NCI-H1436 treated with DMSO at 0.1 percent for 48 hours (cell line): ENCODE results near the gene SVIL.
"Not testable (repeated sequence)": the region's sequence is repeated elsewhere in the genome, so short reads cannot be mapped to it uniquely, and the experiment has no call there.

ENCODE experiments used
- DNase-seq: peaks from one replicate; lab custom pipeline; 2025; lab: John Stamatoyannopoulos, UW

SVIL gene

DNA sequence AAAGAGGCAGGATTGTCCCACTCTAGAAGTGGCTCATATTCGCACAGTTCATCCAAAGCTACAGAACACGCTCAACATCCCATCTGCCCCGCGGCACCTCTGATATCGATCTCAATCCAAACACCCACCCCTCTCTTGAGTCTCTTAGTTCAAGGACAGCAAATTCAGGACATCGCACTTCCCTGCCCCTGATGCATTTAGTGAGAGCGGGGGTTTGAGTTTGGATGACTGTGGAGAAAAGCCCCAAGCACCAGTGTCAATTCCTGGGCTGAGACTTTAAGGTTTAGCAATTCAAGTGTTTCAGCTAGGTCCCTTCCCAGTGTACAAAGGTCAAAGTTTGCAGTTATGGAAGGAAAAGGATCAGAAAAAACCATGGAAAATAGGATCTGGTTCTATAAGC lies 179.7 kb downstream of the SVIL start:
- DNase-seq: no peak

DNA sequence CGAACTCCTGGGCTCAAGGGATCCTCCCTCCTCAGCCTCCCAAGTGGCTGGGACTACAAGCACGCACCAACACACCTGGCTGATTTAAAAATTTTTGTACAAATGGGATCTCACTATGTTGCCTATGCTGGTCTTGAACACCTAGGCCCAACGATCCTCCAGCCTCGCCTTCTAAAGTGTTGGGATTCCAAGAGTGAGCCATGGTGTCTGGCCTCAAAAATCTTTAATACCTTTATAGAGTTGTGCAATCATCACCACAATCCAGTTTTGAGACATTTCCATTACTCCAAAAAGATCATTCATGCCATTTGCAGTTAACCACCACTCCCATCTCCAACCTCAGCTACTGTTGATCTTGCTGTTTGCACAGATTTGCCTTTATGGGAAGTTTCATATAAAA lies 180.5 kb downstream of the SVIL start:
- no peak for DNase-seq

DNA sequence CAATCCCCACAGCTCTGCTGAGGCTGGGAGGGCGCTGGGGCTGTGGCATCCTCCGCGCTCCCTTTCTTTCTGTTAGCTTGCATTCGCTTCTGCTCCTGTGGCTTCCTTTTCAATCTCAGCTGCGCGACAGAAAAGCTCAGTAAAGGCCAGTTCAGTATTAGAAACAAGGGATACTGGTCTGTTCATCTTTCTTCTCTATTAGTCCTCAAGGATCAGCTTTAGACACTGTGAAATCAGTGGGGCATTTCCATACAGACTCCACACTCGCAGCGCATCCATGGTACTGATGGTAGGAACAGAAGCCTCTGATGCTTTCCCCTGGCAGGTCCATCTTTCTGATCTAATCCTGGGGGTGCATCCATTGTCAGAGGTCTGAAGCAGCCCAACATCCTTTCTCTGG lies 182.2 kb downstream of the SVIL start:
- DNase-seq: no peak

DNA sequence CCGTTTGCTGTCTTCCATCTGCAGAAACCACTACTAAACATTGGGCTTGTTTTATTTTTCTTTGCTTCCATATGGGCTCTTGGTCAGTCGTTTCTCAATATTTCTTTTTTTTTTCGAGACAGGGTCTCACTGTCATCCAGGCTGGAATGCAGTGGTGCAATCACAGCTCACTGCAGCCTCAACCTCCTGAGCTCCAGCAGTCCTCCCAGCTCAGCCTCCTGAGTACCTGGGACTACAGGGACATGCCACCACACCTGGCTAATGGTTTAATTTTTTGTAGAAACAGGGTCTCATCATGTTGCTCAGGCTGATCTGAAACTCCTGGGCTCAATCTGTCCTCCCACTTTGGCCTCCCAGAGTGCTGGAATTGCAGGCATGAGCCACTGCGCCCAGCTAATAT lies 182.8 kb downstream of the SVIL start:
- no peak for DNase-seq

DNA sequence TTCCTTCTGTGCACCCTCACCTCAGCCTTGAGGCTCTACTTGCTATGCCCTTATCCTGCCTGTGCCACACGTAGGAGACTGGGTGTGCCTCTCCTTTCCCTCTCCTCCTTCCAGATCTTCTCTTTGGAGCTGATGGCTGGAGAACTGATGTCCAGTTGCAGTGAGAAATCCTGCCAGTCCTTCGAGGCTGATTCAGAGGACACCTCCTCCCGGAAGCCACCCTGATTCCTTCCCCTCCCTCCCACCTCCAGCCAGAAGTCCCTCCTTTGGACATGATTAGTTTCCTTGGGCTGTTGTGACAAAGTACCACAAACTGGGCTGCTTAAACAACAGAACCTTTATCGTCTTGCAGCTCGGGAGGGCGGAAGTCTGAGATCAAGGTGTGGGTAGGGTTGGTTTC lies 184.4 kb downstream of the SVIL start:
- no peak for DNase-seq

DNA sequence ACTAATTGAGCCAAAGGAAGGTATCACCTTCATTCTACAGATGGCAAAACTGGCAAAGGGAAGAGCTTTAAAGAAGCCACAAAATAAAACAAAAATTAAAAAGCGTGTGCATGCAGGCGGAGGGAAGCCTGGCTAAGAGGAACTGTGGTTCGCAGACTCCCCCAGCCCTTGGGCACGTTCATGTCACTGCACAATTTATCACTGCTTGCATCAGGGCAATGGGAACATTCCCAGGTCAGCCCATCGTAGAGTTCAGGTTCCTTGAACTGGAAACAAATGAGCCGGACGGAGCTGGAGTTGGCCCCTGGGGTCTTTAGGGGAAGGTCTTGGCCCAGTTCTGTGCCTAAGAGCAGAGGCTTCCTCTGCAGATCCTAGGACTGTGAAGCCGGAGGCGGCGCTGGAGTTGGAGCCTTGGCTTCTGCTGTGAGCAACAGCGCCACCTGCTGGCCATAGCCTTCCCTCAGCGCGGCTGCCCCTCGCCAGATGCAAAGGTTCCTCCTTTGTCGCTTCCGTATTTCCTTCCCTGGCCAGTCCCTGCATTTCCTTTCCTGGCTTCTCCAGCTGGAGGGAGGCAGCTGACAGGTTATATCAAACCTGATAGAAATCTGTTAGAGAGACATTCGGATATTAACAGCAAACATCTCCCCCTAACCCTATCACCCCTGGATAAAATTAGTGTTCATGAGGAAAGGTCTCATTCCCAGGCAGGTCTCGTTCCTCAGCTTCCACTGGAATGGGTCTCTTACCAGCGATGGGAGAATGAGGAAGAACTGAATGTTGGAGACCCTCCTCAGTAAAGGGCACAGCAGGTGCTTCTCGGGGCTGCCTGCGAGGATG lies 185.8 kb downstream of the SVIL start:
- not testable (repeated sequence) for DNase-seq

DNA sequence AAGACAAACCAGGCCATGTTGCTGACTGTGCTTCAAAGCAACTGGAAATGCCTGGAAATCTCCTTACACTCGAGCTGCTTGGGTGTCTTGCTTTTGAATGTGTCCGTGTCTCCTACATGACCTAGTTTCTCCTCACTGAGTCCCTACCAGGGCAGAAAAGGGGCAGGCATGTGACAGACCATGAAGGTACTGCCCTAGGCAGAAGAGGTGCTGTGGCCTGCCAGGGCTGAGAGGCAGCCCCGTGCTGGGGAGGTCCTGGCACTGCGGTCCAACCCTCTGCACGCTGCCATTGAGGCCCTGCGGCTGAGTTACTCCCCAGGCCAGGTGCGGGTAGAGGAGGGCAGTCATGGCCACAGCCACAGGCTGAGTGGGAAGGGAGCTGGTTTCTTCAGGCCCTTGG lies 186.6 kb downstream of the SVIL start:
- DNase-seq: no peak

DNA sequence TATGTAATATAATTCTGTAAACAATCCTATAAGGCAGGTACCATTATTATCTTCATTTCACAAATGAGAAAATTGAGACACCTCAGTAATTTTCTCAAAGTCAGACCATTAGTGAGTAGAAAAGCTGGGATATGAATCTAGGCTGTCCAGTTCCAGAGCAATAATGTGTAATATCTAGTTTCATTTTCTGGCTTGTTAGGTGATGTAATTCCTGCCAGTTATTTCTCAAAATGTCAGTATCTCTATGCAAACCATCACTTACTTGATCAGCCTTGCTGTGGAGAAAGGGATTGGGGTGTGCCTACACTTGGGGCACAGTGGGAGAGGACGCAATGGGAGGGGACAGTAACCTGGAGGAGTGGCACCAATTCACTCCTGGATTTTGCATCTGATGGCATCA lies 188.4 kb downstream of the SVIL start:
- DNase-seq: no peak

DNA sequence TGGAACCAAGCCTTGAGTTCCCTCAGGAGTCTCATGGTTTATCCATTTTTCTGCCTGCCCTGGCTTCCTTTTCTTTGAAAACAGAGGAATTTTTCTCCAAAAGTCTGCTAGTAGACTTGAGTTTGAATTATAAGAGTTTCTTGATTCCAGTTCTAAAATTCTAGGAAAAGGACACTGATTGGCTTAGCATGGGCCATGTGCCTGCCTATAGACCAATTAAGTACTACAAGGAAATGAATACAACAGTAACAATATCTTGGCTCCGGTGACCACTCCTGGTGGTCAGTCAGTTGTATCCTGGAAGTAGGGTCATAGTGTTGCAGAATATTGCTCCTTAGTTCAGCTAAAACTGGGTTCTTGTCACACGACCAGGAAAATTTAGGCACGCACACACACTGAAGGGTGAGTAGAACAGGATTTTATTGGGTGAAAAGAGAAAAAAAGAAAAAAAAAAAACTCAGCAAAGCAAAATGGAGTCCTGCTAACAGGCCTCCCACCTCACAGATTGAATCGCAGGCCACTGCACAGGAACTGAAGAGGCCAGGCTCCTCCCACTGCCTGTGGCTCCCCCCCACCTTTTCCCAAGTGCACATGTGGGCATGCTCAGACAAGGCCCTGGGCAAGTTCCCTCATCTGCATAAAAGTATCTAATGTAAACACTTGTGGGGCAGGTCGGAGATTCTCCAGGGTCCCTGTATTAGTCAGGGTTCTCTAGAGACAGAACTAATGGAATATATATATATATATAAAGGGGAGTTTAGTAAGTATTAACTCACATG lies 190.8 kb downstream of the SVIL start:
- DNase-seq: peak; percentile 60

DNA sequence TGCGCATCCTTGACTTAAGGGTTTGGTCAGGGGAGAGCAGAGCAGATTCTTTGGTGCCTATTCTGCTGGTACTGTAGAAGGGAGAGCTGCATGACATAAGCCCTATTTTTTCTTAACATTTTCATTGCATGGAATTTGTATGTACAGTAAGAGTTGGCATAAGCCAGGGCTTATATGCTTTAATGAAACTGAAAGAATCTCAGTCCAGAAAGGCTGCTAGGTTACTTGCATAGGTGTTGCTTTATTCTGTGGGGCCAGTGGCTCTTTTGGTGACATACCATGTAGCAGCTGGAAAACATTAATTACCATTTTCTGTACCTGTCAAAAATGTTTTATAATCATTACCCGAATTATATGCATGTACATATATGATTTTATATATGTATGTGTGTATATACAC lies 193.8 kb downstream of the SVIL start:
- DNase-seq: no peak

DNA sequence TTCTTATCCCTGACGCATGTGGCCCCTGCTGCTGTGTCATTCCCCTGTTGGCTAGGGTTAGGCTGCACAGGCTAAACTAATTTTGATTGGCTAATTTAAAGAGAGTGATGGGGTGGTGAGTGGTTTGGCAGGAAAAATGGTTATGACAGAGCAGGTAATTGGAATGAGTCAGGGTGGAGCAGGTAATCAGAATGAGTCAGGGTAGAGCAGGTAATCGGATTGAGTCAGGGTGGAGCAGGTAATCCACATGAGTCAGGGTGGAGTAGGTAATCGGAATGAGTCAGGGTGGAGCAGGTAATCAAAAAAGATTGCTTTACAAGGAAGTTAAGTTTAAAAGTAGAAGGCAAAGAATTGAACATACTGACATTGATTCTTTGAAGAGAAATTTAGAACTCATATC lies 195.8 kb downstream of the SVIL start:
- DNase-seq: not testable (repeated sequence)

DNA sequence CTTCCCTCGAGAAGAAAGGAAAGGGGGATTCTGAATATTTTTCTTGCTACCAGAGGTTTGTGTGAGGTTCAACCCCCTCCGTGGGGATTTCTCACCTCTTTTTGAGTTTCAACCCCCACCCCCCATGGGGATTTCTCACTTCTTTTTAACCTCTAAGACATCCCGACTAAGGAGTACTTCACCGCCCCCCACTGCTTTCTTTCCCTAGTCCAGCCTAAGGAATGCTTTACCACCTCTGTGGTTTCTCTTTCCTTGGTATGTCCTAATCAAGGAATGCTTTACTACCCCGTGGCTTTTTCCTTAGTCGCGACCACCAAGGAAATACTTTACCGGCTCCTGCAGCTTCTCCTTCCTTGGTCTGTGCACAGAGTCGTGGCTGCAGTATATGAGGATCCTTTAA lies 196.5 kb downstream of the SVIL start:
- no peak for DNase-seq

DNA sequence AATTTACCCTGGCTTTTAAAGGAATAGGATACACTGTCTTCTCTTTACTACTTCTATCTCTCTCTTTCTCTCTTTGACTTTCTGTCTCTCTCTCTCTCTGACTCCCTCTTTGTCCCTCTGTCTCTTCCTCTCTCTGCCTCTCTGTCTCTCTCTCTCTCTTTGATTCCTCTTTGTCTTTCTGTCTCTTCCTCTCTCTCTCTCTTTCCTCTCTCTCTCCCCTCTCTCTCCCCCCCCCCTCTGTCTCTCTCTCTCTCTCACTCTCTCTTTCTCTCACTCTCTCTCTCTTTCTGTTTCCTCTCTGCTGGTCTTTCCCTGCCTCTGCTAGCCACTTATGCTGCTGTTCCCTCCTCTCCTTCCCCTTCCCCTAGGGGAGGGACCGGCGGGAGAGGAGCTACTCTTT lies 196.9 kb downstream of the SVIL start:
- DNase-seq: no peak

DNA sequence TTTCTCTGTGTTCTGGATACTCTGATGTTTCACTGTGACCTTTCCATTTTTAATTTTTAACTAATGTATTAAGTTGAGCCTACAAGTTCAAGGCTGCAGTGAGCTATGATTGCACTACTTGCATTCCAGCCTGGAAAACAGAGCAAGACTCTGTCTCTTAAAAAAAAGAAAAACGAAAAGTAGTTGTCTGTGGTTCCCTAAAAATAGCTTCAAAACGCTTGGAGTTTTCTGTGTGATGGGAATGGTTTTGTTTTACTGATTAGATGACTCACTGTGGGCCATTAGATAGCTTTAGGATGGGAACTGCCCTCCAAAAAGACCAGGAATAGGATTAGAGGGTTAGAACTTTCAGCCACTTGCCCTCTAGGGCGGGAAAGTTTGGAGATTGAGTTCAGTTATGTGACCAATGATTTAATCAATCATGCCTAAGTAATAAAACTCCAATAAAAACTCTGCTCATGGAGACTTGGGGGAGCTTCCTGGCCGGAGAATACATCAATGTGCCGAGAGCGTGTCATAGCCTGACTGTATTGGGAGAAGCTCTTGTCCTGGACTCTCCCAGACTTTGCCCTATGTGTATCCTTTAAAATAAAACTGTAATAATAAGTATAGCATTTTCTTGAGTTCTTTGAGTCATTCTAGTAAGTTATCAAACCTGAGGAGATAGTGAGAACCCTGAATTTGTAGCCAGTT lies 198.8 kb downstream of the SVIL start:
- no peak for DNase-seq

DNA sequence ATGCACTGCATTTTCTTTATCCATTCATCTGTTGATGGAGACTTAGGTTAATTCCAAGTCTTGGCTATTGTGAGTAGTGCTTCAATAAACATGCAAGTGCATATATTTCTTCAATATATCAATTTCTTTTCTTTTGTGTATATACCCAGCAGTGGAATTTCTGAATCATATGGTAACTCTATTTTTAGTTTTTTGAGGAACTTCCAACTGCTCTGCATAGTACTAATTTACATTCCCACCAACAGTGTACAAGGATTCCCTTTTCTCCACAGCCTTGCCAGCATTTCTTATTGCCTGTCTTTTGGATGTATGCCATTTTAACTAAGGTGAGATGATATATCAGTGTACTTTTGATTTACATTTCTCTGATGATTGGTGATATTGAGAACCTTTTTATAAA lies 200.7 kb downstream of the SVIL start:
- no peak for DNase-seq

DNA sequence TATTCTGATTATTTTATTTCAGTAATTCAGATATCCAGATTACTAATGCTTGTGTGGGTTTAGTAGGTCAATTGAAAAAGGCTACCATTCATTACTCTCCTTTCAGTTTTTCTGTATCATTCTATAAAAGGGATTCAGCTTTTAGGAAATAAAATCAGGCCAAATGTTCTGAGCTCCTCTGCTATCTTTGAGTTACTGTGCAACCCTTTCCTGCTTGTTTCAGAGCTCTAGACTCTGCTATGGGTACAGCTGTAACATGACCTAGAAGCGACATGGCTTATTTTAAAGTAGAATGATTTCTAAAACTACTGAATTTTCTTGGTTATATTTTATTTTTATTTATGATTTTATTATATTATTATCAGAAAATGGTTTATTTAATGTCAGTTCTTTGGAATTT lies 203.1 kb downstream of the SVIL start:
- DNase-seq: no peak

DNA sequence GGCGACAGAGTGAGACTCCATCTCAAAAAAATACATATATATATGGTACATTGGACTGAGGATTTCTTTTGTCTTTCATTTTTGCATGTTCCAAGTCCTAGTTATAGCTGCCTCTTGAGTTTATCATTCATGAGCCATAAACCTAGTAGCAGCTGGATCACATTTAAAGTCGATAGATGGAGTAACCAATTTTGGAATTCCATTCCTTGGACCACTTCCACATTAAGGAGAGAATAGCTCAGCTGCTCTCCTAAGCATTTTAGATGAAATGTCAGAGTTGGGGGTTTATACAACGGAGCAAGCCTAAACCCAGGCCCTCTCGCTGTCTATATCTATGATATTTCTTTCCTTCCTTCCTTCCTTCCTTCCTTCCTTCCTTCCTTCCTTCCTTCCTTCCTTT lies 204.7 kb downstream of the SVIL start:
- no peak for DNase-seq

DNA sequence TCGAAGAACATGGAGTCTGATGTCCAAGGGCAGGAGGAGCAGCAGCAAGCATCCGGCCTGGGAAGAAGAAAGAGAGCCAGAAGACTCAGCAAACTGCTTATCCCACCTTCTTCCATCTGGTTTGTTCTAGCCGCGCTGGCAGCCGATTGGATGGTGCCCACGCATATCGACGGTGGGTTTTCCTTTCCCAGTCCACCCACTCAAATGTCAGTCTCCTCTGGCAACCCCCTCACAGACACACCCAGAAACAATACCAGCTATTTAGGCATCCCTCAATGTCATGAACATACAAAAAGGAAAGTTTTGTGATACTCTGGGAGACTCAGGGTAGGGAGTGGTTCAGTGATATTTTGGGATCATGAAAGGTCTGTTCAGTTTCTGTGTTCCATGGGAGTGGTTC lies 206.3 kb downstream of the SVIL start:
- no peak for DNase-seq

DNA sequence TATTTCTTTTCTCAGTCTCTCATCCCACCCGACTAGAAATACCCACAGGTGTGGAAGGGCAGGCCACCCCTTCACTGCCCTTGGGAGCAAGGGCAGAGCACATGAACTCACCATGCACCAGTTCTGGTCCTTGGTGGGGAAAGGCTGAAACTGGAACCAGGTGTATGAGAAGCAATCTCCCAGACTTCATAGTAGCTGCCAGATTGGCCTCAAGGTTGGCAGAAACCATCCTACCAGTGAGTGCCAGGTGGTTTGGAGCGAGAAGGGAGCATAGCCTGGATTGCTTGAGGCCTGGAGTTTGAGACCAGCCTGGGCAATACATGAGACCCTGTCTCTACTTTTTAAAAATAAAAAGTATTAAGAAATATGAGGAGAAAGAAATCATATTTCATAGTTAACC lies 207.1 kb downstream of the SVIL start:
- no peak for DNase-seq

DNA sequence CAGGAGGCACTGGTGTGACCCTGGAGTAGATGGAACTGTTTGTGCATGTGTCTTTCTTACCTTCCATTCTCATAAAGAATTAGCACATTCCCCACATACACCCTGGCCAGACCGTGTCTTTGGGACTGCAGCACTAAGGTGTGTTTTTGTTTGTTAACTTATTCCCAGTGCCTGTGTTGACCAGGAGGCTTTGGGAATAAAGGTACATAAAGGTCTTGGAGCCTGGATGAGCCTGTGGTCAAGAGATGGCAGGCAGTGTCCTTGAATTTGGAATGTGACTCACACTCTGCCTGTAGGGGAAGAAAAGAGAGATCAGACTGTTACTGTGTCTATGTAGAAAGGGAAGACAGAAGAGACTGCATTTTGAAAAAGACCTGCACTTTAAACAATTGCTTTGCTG lies 208.4 kb downstream of the SVIL start:
- no peak for DNase-seq

DNA sequence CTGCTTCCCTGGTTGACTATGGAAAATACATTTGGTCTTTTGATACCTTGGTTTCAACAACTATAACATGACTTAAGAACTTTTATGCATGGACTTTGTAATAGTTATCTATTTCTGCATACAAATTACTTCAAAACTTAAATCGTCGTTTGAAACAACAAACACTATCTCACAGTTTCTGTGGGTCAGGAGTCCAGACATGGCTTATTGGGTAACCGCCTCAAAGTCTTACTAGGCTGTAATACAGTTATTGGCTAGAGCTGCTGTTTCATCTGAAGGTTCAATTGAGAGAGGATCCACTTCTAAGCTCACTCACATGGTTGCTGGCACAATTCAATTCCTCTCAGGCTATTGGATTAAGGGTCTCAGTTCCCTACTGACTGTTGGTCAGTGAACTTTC lies 210.8 kb downstream of the SVIL start:
- DNase-seq: no peak

DNA sequence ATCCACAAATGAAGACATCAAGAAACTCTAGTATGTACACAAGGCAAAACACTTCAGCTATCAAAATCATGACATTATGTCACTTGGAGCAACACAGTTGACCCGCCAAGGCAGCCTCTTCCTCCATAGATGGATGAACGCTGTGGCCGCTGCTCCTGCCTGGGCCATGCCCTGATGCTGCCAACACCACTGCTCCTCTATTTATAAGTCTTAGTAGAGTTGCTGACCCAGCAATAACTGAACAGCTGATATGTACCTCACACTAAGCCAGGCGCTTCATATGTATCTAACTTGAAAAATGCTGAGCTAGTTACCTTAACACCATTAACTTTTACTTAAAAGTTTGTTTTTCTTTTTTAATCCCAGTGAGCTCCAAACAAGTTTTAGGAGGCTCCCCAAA lies 214.0 kb downstream of the SVIL start:
- DNase-seq: no peak

DNA sequence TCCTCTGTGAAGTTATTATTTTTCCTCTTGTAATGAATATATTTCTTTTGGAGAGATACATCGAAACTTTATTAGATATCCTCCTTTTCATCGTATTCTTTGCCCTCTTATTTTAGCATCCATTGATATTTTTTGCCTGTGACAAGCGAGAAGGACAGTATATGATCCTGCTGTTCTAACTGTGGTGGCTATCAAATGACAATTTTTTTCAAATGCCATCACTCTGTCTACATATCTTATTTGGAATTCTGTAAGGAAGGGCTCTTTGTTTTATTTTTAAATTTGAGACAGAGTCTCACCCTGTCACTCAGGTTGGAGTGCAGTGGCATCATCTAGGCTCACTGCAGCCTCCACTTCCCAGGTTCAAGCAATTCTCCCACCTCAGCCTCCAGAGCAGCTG lies 217.4 kb downstream of the SVIL start:
- DNase-seq: no peak
